ENCODE data around the gene SMTNL1. TPM values are rescaled to one million over a fixed set of nuclear protein-coding genes. Genes with fewer than 3 reads are reported as not detected.
A peak's percentile ranks its signal among the peaks of the same experiment; 100 is the strongest.

SMTNL1 gene
- total and polyA plus RNA-seq, 9 of the 15 experiments (the other 6 are each of a cell fraction or from before 2014, with no cell fraction given) = not detected

DNA sequence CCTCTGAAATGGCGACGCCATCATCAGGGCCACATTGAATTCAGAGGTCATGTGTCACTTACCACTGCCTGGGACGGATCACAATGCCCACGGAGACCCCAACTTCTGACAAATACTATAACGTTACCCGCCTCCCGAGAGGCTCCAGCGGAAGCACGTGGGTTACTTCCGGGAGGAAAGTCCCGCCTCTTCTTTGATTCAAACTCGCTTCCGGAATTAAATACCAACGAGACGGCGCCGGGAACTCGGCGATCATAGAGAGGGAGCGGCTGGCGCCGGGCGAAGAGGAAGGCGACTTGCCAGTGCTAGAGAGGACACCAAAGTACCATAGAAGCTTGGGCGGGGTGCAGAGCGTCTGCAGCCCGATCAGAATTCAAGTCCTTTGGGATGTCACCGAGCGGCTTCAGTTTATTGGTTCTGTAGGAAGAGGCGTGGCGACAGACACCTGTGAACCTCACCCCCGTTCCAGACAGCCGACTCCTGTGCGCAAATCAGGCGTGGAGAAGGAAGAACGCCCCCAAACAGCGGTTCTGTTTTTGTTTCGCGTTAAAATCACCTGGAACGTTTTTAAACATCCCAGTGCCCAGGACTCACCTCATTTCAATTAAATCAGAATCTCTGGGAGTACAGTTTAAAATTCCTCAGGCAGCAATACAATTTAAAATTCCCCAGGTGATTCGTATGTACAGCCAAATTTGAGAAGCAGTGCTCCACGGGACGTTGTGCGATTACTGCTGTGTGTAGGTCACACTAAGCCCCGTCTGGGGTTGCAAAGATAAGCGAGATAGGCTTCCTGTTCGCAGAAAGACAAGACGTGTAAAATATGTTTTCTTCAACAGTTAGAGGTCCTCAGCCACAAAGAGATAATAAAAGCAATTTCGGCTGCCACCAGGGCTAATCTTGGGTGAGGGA lies 6.5 kb upstream of the SMTNL1 start, which contains the start of gene TIMM10 (continued):
- TF ChIP-seq PCBP1 (IDR thresholded peaks at IDR 0.05; ENCODE audit: low read depth, low read length, poor library complexity, severe bottlenecking) (no peak), ILK (tag; IDR thresholded peaks at IDR 0.05; ENCODE audit: borderline replicate concordance, low read depth) (no peak), SLC30A9 (CRISPR knock-in tag; IDR thresholded peaks at IDR 0.05) (no peak), RBM25 (IDR thresholded peaks at IDR 0.05; ENCODE audit: low read depth, low read length, severe bottlenecking) (no peak), ZZZ3 (IDR thresholded peaks at IDR 0.05) (peak; percentile 91), MYC (IDR thresholded peaks at IDR 0.05; ENCODE audit: low read depth, low read length) (peak; percentile 90), MYC (CRISPR knock-in tag; IDR thresholded peaks at IDR 0.05; ENCODE audit: borderline replicate concordance, low read depth) (peak; percentile 79; the same call in 1 of the 2 replicates), PYGO2 (tag; IDR thresholded peaks at IDR 0.05) (no peak), ELF1 (tag; IDR thresholded peaks at IDR 0.05) (peak; percentile 95), ELF2 (CRISPR knock-in tag; IDR thresholded peaks at IDR 0.05) (peak; percentile 95), MAFF (IDR thresholded peaks at IDR 0.05; ENCODE audit: low read length) (no peak), NFXL1 (CRISPR knock-in tag; IDR thresholded peaks at IDR 0.05) (no peak), CREBBP (IDR thresholded peaks at IDR 0.05; ENCODE audit: low read depth, low read length) (no peak), MTF1 (CRISPR knock-in tag; IDR thresholded peaks at IDR 0.05; ENCODE audit: borderline replicate concordance) (no peak), RBM17 (IDR thresholded peaks at IDR 0.05; ENCODE audit: borderline replicate concordance, low read depth, low read length) (no peak), LCOR (CRISPR knock-in tag; IDR thresholded peaks at IDR 0.05) (peak; percentile 80), ZNF696 (CRISPR knock-in tag; conservative IDR thresholded peaks at IDR 0.05) (no peak), NR2C1 (IDR thresholded peaks at IDR 0.05) (peak; percentile 82; the same call in 1 of the 2 replicates), NR2C1 (tag; IDR thresholded peaks at IDR 0.05) (peak; percentile 43), CHCHD3 (CRISPR knock-in tag; IDR thresholded peaks at IDR 0.05) (no peak)
- TF ChIP-seq, protein P1, sequence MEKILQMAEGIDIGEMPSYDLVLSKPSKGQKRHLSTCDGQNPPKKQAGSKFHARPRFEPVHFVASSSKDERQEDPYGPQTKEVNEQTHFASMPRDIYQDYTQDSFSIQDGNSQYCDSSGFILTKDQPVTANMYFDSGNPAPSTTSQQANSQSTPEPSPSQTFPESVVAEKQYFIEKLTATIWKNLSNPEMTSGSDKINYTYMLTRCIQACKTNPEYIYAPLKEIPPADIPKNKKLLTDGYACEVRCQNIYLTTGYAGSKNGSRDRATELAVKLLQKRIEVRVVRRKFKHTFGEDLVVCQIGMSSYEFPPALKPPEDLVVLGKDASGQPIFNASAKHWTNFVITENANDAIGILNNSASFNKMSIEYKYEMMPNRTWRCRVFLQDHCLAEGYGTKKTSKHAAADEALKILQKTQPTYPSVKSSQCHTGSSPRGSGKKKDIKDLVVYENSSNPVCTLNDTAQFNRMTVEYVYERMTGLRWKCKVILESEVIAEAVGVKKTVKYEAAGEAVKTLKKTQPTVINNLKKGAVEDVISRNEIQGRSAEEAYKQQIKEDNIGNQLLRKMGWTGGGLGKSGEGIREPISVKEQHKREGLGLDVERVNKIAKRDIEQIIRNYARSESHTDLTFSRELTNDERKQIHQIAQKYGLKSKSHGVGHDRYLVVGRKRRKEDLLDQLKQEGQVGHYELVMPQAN (IDR thresholded peaks at IDR 0.05; ENCODE audit: borderline replicate concordance) = peak; percentile 98
- TF ChIP-seq, protein P2, sequence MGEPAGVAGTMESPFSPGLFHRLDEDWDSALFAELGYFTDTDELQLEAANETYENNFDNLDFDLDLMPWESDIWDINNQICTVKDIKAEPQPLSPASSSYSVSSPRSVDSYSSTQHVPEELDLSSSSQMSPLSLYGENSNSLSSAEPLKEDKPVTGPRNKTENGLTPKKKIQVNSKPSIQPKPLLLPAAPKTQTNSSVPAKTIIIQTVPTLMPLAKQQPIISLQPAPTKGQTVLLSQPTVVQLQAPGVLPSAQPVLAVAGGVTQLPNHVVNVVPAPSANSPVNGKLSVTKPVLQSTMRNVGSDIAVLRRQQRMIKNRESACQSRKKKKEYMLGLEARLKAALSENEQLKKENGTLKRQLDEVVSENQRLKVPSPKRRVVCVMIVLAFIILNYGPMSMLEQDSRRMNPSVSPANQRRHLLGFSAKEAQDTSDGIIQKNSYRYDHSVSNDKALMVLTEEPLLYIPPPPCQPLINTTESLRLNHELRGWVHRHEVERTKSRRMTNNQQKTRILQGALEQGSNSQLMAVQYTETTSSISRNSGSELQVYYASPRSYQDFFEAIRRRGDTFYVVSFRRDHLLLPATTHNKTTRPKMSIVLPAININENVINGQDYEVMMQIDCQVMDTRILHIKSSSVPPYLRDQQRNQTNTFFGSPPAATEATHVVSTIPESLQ (CRISPR knock-in tag; IDR thresholded peaks at IDR 0.05) = peak; percentile 72
- TF ChIP-seq, protein P3, sequence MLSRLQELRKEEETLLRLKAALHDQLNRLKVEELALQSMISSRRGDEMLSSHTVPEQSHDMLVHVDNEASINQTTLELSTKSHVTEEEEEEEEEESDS (CRISPR knock-in tag; IDR thresholded peaks at IDR 0.05) = no peak
- TF ChIP-seq, protein P4, sequence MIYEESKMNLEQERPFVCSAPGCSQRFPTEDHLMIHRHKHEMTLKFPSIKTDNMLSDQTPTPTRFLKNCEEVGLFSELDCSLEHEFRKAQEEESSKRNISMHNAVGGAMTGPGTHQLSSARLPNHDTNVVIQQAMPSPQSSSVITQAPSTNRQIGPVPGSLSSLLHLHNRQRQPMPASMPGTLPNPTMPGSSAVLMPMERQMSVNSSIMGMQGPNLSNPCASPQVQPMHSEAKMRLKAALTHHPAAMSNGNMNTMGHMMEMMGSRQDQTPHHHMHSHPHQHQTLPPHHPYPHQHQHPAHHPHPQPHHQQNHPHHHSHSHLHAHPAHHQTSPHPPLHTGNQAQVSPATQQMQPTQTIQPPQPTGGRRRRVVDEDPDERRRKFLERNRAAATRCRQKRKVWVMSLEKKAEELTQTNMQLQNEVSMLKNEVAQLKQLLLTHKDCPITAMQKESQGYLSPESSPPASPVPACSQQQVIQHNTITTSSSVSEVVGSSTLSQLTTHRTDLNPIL (CRISPR knock-in tag; IDR thresholded peaks at IDR 0.05) = no peak

Data from K562 (cell line).